ENCODE data around the gene CYTH2.

The CYTH2 gene

GRCh38 chr19:48445256-48445605 is 23.9 kb upstream of the CYTH2 start:
- H3K9ac ChIP-seq (ENCODE audit: low read depth, low read length), result peak overlapping the region; percentile 85

DNA sequence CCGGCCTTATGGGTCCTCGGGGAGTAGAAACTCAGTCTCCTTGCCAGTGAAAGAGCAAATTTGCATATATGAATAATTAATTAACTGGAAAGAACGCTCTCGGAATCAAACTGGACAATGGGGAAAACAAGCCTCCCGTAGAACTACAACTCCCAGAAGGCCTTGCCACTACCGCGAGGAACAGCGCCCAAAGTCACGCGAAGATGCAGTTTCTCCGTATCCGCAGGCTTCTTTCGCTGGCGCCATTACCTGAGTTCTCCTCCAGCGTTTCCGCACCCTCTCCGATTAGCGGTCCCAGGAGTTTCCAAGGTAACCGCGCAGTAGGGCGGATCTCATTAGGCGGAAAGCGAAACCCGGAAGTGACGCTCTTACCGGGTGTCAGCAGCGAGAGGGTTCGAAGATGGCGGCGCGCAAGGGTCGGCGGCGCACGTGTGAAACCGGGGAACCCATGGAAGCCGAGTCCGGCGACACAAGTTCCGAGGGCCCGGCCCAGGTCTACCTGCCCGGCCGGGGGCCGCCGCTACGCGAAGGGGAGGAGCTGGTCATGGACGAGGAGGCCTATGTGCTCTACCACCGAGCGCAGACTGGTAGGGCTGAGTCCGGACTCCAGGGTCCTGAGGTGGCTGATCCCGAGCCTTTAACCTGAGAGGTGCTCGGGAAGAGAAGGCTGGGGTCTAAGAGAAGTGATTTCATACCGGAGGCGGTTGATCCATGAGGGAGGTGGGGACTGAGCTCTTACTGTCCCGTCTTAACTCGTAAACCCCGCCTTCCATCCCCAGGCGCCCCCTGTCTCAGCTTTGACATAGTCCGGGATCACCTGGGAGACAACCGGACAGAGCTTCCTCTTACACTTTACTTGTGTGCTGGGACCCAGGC is 23.3 kb upstream of the CYTH2 start, which contains the start of gene GRWD1:
GRWD1 (plus strand) TSS at position 378 of the 876 bp plus-strand sequence; CDS start at position 401, 23 bp downstream.
- Histone ChIP-seq H4K20me1 (ENCODE audit: insufficient read depth, low read length) (peaks cover 8% of the 10 kb centered on the region), H3K9me3 (ENCODE audit: insufficient read depth, low read length, severe bottlenecking) (no peaks in the 10 kb centered on the region), H3K9ac (ENCODE audit: low read depth, low read length) (peak within 1 kb of the TSS; percentile 85), H3K79me2 (ENCODE audit: insufficient read depth, low read length) (peaks cover 51% of the 10 kb centered on the region), H3K36me3 (ENCODE audit: insufficient read depth, low read length) (peaks cover 47% of the 10 kb centered on the region), H3K27ac (ENCODE audit: low read length) (peak within 1 kb of the TSS; percentile 81), H3K4me2 (ENCODE audit: insufficient read depth, low read length) (peak within 1 kb of the TSS; percentile 93), H3K4me3 (ENCODE audit: low read depth in 1 of 2, low read length in 2 of 2) (peak within 1 kb of the TSS; percentile 91 to 95), H2AFZ (ENCODE audit: low read depth, low read length) (peak within 1 kb of the TSS; percentile 86), H3K4me1 (ENCODE audit: insufficient read depth, low read length) (peaks cover 31% of the 10 kb centered on the region), H3K27me3 (ENCODE audit: insufficient read depth, low read length, poor library complexity) (no peaks in the 10 kb centered on the region)
- ATAC-seq (ENCODE audit: insufficient read depth, low read depth) (peak; percentile 96), DNase-seq (peak; percentile 98)
- TF ChIP-seq EZH2 (IDR thresholded peaks at IDR 0.05; ENCODE audit: borderline replicate concordance, low read depth, low read length, severe bottlenecking), result no peak
- TF ChIP-seq, protein P1, sequence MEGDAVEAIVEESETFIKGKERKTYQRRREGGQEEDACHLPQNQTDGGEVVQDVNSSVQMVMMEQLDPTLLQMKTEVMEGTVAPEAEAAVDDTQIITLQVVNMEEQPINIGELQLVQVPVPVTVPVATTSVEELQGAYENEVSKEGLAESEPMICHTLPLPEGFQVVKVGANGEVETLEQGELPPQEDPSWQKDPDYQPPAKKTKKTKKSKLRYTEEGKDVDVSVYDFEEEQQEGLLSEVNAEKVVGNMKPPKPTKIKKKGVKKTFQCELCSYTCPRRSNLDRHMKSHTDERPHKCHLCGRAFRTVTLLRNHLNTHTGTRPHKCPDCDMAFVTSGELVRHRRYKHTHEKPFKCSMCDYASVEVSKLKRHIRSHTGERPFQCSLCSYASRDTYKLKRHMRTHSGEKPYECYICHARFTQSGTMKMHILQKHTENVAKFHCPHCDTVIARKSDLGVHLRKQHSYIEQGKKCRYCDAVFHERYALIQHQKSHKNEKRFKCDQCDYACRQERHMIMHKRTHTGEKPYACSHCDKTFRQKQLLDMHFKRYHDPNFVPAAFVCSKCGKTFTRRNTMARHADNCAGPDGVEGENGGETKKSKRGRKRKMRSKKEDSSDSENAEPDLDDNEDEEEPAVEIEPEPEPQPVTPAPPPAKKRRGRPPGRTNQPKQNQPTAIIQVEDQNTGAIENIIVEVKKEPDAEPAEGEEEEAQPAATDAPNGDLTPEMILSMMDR (IDR thresholded peaks at IDR 0.05; ENCODE audit: borderline replicate concordance, extremely low read depth, low read length, poor library complexity, severe bottlenecking), result no peak

More at GRCh38 chr19:48445256-48445605, 23.9 kb upstream of the CYTH2 start:
- peaks cover 31% of the 10 kb centered on the region for H3K4me1 ChIP-seq (ENCODE audit: insufficient read depth, low read length)
- H4K20me1 ChIP-seq (ENCODE audit: insufficient read depth, low read length), result peaks cover 2% of the 10 kb centered on the region; the same call in 1 of the 2 replicates
- H3K4me3 ChIP-seq (ENCODE audit: low read depth in 1 of 2, low read length in 2 of 2), result peak overlapping the region; percentile 91 to 95; a peak in 3 of 4 replicates
- TF ChIP-seq, protein P1 (IDR thresholded peaks at IDR 0.05; ENCODE audit: borderline replicate concordance, extremely low read depth, low read length, poor library complexity, severe bottlenecking), result peak; percentile 48
- no peak for TF ChIP-seq EZH2 (IDR thresholded peaks at IDR 0.05; ENCODE audit: borderline replicate concordance, low read depth, low read length, severe bottlenecking)
- peaks cover 46% of the 10 kb centered on the region for H3K79me2 ChIP-seq (ENCODE audit: insufficient read depth, low read length)
- peak; percentile 23 for DNase-seq
- H3K27me3 ChIP-seq (ENCODE audit: insufficient read depth, low read length, poor library complexity), result no peaks in the 10 kb centered on the region
- H3K36me3 ChIP-seq (ENCODE audit: insufficient read depth, low read length), result peaks cover 41% of the 10 kb centered on the region
- no peaks in the 10 kb centered on the region for H3K9me3 ChIP-seq (ENCODE audit: insufficient read depth, low read length, severe bottlenecking)
- H3K4me2 ChIP-seq (ENCODE audit: insufficient read depth, low read length), result peak overlapping the region; percentile 93
- H2AFZ ChIP-seq (ENCODE audit: low read depth, low read length), result peak overlapping the region; percentile 86
- H3K27ac ChIP-seq (ENCODE audit: low read length), result peak overlapping the region; percentile 81
- ATAC-seq (ENCODE audit: insufficient read depth, low read depth), result peak; percentile 11

GRCh38 chr19:48446579-48446978 is 22.6 kb upstream of the CYTH2 start:
- peaks cover 56% of the 10 kb centered on the region for H3K79me2 ChIP-seq (ENCODE audit: insufficient read depth, low read length)
- DNase-seq (no peak), ATAC-seq (ENCODE audit: insufficient read depth, low read depth) (no peak)
- peak overlapping the region; percentile 91 to 95 for H3K4me3 ChIP-seq (ENCODE audit: low read depth in 1 of 2, low read length in 2 of 2)
- no peak overlapping the region for H2AFZ ChIP-seq (ENCODE audit: low read depth, low read length)
- no peaks in the 10 kb centered on the region for H3K9me3 ChIP-seq (ENCODE audit: insufficient read depth, low read length, severe bottlenecking)
- peak overlapping the region; percentile 93 for H3K4me2 ChIP-seq (ENCODE audit: insufficient read depth, low read length)
- peaks cover 54% of the 10 kb centered on the region for H3K36me3 ChIP-seq (ENCODE audit: insufficient read depth, low read length)
- H3K27me3 ChIP-seq (ENCODE audit: insufficient read depth, low read length, poor library complexity), result no peaks in the 10 kb centered on the region
- TF ChIP-seq, protein P1 (IDR thresholded peaks at IDR 0.05; ENCODE audit: borderline replicate concordance, extremely low read depth, low read length, poor library complexity, severe bottlenecking), result no peak
- TF ChIP-seq EZH2 (IDR thresholded peaks at IDR 0.05; ENCODE audit: borderline replicate concordance, low read depth, low read length, severe bottlenecking), result no peak
- H3K27ac ChIP-seq (ENCODE audit: low read length), result peak overlapping the region; percentile 81
- peaks cover 31% of the 10 kb centered on the region for H3K4me1 ChIP-seq (ENCODE audit: insufficient read depth, low read length)
- peaks cover 16% of the 10 kb centered on the region for H4K20me1 ChIP-seq (ENCODE audit: insufficient read depth, low read length)
- peak overlapping the region; percentile 85 for H3K9ac ChIP-seq (ENCODE audit: low read depth, low read length)
